ENCODE data around the gene MARK1.

Gene MARK1

DNA sequence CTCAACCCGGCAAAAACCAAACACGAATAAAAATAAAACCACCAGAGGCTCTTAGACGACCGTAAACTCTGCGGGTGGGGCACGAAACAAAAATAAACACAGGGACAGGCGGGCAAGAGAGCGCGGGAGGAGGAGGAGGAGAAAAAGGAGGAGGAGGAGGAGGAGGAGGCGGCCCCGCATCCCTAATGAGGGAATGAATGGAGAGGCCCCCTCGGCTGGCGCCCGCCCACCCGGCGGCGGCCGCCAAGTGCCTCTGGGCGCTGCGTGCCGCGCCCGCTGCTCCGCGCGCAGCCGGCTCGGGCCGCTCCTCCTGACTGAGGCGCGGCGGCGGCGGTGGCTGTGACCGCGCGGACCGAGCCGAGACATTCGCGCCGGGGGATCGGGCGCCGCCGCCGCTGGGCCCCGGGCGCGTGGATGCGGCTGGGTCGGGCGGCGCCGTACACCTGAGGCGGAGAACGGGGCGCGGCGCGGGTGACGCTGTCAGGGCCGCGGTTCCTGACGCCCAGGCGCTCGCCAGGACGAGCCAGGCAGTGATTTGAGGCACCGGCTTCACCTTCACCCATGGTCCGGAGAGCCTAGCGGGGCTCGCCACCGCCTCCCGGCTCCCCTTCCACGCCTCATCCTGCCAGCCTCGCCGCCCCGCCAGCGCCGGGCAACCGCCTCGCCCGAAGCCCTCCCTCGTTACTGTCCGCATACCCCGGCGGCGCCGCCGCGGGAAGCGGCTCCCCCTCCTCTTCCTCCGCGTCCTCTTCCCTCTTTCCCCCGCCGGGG, at the start of gene MARK1:
Gene MARK1 (plus strand): TSS at position 229 of the 771 bp plus-strand sequence. CDS start 687 bp downstream, outside the sequence.
- DNase-seq, result no peak

DNA sequence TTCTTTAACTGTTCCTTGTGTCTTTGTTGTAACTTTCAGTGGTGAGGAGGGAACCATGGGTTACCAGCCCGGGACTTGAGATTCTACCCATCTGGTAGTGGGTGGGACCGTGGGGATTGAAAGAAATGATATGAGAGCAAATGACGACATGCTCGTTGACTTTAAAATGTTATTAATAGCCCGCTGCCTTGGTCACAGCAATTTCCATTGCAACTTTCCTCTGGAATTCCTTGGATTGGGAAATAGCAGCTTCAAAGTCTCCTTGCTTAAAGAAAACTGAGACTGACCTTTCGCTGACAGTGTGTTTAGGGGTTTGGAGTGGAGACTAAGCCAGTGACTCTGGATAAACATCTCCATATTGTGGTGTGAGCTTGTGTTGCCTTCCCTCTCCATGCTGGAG, 44.2 kb upstream of the MARK1 start:
- no peak for DNase-seq

DNA sequence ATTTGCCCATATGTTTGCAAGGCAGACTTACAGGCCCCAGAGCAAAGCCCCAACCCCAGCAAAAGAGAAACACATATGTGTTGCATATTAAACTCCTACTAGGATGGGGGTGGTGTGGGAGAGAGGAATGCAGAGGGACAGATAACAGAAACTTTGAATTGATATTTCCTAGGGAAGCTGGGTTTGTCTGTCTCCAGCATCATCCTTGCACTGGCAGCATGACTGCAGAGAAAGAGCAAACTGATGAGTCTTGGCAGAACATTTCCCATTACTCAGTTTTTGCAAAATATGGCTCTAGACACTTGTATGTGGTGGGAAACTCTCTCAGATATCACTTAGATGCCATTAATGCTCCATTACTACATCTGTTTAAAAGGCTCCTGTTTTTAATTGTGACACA, 43.8 kb upstream of the MARK1 start:
- DNase-seq, result no peak

DNA sequence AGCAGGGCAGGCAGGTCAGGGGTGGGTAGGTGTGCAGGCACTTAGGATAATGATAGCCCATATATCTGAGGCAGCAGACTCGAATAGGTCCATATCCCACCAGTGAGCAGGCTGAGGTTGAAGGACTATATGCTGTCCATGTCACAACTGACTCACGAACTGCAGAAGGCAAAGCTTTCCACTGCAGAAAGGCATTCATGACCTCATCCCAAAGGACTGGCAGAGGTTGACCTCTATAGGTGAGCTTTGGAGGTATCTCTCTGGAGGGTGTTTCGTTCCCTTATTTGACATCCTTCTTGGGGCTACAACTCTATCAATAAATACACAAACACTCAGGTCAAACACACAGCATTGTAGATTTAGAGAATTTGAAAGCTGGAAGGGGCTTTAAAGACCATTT, 42.8 kb upstream of the MARK1 start:
- DNase-seq, result no peak

DNA sequence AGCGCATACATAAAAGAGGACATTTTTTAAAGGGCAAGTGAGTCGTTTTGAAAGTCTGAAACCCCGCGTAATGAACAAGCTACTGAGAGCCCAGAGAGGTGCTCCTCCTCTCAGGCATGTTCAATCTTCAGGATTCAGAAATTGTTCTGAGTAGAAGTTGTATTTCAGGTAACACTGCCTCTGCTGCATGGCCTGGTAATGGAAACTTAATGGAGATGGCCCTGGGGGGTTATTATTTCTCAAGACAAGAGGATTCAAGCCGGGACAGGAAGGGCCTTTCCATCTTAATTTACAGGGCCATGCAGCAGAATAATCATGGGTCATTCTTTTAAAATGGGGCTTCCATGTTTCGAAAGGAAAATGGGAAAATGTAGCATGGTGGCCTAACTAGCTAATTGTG, 42.1 kb upstream of the MARK1 start:
- no peak for DNase-seq

DNA sequence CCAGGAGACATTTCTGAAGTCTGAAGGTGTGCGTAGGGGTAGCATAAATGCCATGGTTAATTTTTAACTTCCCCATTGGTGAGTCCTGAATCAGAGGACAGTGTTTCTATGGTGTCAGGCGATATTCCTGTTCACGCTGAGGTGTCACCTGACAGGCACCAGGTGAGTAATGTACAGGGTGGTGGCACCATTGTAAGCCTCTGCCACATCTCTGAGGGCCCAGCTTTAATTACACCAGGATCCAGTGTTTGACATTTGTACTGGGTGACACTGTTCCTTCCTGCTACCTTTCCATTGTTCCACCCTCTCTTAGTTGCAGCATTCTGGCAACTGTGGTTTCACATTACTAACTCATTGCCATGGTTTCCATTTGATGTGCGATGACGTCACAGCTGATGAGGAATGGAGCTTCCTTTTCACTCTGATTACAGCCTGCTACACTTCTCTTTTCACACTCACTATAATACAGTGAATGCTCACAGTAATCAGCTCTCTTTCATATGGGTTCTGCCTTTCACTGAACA, 40.6 kb upstream of the MARK1 start:
- no peak for DNase-seq

DNA sequence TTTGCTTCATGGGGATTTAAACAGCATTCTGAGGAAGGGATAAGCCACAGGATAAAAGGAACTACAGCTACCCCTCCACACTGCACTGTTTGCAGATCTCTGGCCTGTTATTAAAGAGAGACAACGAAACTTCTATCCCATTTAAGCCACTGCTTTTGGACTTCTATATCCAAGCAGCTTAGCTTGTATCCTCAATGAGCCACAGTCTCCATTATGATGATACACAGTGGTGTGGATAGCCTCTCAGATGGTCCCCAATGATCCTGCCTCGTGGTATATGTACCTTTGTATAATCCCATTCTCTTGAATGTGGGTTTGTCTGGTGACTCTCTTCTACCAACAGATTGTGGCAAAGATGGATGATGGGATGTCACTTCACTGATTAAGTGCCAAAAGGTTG, 36.0 kb upstream of the MARK1 start:
- no peak for DNase-seq

DNA sequence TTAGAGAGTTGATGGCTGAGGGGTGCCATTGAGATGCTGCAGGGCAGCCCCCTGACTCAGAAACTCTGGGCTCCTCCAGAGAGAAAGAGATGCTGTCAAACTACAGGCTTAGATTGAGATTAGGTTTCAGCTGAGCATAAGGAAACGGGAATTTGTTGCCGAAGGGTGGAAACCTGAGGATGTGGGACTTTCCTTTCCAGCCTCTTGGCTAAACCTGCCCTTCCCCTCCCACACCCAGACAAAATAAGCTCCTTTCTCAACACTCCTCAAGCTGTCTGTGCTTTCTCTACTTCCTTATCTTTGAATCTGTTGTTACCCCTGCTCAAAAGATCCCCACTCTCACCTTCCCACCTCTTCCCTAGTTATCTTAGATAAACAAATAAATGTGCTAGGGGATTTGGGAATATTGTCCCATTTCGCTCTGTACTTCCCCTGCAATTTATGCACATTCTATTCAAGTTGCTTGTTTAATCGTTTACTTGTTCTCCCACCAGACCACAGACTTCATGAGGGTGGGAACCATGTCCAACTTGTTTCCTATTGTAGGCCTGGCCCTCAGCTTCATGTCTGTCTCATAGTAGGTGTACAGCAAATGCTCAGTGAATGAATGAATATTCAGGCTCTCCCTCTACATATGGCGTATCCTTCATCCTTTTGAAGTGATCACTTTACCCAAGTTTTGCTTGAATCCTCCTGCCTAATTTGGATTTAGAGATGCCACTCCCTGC, 30.6 kb upstream of the MARK1 start:
- no peak for DNase-seq

DNA sequence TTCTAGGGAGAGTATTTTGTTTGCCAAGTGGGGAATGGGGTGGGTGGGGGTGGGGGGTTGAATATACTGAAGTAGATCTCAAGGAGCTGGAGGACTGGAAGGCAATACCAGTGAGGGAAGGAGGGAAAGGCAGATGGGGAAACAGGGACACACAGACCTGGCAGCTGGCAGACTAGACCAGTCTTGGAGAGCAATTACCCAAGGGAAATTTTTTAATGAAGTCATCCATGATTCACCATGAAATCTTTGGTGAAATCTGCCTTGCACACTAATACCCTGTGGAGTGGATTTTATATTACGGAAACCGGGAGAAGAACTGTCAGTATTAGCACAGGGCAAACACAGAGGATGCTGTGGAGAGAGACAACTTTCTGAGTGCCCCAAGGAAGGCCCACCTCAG, 29.7 kb upstream of the MARK1 start:
- no peak for DNase-seq

DNA sequence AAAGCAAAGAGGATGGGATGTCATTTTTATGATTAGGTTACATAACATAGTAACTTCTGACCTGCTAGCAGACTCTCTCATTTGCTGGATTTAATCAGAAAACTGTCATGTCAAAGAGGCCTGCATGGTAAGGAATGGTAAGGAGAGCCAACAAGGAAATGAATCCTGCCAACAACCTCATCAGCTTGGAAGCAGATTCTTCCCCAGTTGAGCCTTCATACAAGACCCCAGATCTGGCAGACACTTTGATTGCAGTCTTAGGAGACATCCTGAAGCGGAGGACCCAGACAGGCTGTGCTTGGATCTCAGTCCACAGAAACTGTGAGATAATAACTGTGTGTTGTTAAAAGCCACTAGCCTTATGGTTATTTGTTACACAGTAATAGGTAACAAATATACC, 27.6 kb upstream of the MARK1 start:
- DNase-seq, result no peak

DNA sequence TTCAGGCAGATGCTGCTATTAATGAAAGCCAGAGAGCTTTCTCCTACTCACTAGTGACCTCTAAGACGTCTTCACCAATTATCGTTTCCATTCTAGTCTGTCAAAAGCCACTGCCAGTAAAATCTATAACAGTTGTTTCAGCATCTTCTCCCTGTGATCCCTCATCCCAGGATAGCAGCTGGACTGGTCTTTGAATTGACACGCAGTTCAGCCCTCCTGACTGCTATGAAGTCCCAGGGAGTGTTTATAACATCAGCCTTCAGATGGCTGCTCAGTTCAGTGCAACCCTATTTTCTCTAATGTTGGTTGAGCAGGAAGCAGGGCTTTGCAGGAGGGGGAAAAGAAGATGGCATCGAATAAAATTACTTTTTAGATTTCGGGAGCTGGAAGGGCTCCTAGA, 23.6 kb upstream of the MARK1 start:
- no peak for DNase-seq

DNA sequence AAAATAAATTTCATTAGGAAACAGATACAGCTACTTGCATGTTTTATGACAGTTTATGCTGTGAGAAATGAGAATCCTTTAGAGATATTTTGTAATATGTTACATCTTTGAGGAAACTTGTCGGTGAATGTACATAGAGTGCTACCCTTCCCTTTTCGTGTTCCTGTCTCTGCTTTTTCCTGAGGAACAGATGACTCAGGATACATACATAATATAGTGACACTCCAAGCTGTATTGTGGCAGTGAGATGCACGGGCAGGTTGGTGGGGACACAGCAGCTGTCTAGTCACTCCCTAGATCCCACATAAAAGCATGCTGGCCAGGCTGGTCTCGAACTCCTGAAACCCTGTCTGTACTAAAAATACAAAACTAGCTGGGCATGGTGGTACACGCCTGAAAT, 20.9 kb upstream of the MARK1 start:
- DNase-seq, result no peak

DNA sequence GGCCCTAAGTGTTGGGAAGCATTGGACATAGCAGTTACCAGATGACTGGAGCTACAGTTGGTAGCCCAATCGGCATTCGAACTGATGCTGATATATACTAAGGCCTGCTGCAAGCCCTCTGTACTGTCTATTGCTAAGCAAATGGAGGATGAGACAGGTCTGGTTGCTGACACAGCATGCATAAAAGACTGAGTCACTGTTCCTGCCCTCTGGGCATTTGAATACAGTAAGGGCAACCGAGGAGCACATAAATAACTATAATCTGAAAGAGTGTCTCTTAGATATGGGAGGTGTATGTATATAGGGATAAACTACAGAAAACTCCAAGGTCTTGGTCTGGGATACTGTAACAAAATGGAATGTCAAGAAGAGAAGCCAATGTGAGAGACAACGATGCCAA, 16.8 kb upstream of the MARK1 start:
- DNase-seq, result no peak

DNA sequence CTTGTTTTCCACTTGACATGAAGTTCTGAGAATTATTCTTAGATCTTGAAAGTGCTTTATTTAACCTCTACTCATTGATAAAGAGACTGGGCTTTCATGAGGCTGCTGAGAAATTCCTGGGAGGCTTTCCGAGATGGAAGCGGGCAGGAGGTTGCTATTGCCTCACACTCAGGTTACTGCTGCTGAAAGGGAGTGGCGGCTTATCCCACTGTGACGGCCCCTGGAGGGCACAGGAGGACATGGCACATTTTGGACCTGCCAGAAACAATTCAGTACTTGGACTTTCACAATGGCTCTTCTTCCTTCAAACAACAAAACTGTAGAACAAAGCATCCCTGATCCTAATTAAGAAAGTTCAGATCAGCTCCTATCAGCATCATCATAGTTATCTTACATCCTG, 16.2 kb upstream of the MARK1 start:
- no peak for DNase-seq

DNA sequence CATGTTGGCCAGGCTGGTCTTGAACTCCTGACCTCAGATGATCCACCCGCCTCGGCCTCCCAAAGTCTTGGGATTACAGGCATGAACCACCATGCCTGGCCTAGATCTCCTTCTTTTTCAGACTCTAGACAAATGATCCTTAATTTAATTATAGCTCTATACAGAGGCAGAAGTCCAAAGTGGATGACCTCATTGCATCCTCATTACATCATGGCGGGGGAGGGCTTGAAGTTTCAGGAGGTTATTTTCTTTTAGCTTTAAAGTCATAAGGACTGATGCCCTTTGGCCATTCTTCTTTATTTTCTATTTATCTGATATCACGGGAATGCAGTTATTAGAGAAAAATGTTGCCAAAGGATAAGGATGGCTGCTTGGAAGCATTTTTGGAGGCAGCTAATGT, 14.1 kb upstream of the MARK1 start:
- no peak for DNase-seq

DNA sequence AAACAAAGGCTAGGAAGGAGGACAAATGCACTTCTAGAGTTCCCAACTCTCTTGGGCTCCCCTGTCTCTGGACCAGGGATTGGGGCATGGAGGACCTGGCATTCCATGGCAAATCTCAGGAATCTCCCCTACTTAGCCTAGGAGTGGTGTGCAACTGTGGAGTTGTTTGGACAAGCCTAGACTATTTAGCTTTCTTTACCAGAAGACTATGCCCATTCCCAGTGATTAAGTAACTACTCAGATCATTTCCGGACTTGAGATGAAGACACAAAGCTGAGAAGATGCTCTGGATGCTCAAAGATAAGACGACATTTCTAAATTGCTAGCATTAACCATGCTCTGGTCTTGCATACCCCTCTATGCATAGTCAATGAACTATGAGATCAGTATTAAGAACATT, 13.7 kb upstream of the MARK1 start:
- no peak for DNase-seq

DNA sequence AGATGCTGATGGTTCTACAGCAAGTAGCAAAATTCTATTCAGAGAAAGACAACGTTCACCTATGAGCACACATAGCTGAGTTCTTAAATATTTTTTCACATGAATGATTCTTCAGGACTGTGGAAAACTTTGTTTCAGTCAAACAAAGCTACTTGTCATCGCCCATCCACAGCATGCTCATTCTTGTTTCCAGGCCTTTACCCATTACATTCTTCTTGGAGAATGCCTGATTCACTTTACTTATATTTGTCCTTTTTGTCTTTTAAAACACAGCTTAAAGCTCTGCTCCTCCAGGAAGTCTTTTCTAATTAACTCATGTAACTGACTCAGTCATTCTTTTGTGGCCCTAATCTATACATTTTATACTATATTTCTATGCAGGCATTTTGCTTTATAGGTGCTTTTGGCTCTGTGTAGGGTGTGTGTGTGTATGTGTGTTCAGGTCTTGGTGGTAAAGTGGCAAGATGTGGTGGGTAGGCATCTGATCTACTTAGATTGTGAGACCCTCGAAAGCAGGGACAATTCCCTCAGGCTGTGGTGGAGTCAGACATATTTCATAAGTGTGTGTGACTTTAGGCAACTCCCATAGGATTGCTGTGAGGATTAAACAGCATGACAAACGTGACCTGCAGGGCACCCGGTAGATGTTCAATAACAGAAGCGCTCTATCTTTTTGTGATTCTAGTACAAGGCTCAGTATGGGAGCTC, 11.8 kb upstream of the MARK1 start:
- no peak for DNase-seq

DNA sequence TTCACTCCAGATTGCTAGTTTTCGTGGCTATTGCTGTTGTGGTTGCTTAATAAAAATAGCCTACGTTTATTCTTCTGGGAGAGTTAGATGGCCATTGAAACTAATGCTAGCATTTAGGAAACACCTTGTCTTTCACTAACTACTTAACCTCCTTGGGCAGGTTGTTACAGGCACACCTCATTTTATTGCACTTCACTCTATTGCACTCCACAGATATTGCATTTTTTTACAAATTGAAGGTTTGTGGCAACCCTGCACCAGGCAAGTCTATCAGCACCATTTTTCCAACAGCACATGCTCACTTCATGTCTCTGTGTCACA, 11.3 kb upstream of the MARK1 start:
- DNase-seq, result no peak

DNA sequence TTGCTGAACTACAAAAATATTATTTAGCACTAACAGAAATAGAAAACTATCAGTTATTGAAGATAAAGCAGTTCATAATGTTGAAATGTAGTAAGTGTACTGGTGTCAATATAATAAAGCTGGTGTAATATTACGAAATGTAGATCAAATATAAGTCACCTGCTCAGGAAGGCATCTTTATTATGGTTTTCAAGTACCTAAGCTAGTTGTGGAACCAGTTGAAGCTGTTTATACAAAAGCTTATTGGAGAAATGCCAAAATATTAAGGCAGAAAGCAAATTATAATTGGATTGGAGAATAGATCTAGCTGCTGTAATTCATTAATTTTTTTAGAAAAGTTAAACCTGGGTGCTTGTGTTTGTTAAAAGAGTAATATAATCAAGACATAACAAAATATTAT, 6.2 kb upstream of the MARK1 start:
- DNase-seq, result no peak

DNA sequence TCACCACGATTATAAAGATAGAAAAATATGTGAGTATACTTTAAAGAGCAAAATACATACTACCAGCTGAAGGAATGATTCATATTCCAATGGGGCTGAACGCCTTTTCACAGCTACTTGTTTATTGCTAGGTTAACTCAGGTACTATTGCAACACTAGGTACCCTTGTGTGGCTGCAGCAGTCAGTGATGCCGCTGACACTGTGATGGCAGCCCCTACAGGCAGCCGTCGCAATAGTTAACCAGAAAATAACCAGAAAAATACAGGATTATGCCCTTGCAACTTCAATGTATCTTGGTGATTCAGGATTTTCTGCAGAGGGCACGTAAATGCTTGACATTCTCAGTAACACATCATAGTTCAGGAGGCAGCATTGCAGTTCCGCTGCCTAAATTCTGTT, 1.6 kb upstream of the MARK1 start:
- DNase-seq, result no peak

DNA sequence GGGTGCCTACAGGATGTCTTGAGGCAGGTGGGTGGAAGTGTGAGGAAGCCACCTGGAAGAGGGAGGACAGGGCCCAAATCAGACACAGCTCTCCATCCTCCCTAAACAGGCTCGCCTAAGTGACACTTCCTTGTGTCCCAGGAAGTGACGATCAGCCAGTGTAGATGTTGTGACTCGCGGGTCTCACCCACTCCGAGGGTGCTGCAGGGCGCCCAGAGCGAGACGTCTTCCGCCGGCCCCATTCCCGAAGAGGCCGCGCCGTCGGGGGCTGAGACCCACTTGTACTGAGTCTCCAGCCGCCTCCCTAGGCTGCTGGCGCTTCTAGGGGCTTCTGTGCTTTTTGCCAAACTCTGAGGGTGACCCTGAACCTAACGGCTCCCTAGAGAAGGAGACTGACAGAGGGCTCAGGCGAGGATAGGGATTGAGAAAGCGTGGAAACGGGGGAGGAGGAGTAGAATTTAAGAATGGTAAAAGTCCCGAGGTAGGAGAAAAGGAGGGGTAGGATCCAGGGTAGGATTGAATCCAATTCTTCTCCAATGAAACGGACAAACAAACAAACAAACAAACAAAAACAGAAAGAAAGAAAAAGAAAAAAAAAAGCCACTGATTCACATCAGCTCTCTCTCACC, 543 bp upstream of the MARK1 start:
- no peak for DNase-seq

DNA sequence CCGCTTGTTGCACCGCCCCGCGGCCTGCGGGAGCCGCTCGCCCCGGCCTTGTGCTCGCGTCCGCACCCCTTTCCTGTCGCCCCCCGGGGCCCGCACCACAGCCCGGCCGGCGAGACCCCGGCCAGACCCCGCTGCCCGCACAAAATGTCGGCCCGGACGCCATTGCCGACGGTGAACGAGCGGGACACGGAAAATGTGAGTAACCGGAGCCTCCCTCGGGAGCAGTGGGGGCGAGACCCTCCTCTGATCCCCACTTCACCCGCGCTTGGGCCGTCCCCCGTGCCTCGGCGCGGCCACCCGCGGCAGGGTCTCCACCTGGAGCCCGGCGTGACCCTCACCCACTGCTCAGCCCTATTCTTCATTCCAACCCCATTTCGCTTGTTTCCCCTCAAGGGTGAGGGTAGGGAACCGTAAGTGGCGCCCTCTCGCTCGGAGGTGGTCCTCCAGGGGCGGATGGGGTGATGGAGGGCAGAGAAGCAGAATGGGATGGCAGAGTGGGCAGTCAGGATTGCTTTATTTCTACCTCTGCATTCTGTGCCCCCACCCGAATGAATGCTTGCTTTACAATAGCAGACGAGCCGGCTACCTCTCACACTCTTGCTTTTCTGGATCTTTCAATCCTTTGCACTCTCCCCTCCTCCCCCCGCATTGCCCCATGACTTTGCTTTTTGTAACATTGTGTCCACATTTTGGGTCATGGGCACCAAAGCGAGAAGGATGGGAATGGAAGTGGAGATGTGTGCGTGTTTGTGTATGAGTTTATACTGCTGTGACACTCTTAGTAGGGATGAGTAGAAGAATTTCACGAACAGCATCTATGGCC, 954 bp downstream of the MARK1 start:
- DNase-seq, result no peak

All from NCI-H187 (cell line).